ENCODE measurements around the gene AP1M1. TPM values are rescaled to one million over a fixed set of nuclear protein-coding genes. Genes with fewer than 3 reads are reported as not detected.

The AP1M1 gene
- polyA plus RNA-seq, 3 donors, result 103 to 134 (median 133) TPM

DNA sequence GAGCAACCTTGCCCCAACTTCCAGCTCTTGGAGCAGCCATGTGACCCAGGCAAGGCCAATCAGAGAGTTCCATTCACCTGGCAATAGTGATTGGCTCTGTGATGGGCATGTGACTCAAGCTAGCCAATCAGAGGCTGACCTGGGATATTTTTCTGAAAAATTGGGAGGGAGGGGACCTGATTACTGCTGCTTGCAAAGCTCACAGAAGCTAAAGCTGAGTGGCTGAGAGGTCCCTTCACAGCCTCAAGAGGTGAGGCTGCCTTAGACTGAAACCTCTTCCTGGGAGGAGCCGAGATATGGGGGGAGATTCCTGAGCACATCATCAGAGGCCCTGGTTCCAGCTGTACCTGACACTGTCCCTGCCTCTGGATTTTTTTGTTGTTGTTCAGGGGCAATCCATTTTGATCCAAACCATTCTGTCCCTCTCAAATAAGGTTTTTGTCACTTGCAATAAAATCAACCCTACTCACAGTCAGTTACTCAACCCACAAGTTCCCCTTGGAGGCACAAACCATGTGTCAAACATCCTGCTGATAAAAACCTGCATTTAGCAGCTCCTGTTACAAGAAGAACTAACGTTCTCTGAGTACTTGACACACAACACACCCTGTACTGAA, 29.1 kb upstream of the AP1M1 start:
- H3K9ac ChIP-seq (ENCODE audit: insufficient read depth, low read length, poor library complexity, severe bottlenecking), result no peak overlapping the region
- H3K79me2 ChIP-seq (ENCODE audit: insufficient read depth, low read length), result no peaks in the 10 kb centered on the region
- TF ChIP-seq, protein P1, sequence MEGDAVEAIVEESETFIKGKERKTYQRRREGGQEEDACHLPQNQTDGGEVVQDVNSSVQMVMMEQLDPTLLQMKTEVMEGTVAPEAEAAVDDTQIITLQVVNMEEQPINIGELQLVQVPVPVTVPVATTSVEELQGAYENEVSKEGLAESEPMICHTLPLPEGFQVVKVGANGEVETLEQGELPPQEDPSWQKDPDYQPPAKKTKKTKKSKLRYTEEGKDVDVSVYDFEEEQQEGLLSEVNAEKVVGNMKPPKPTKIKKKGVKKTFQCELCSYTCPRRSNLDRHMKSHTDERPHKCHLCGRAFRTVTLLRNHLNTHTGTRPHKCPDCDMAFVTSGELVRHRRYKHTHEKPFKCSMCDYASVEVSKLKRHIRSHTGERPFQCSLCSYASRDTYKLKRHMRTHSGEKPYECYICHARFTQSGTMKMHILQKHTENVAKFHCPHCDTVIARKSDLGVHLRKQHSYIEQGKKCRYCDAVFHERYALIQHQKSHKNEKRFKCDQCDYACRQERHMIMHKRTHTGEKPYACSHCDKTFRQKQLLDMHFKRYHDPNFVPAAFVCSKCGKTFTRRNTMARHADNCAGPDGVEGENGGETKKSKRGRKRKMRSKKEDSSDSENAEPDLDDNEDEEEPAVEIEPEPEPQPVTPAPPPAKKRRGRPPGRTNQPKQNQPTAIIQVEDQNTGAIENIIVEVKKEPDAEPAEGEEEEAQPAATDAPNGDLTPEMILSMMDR (IDR thresholded peaks at IDR 0.05), result no peak
- H2AFZ ChIP-seq (ENCODE audit: insufficient read depth, low read depth, low read length, poor library complexity, severe bottlenecking), result peak overlapping the region; percentile 60
- DNase-seq, result peak; percentile 68 to 78 (median 73)
- no peaks in the 10 kb centered on the region for H4K20me1 ChIP-seq (ENCODE audit: insufficient read depth, low read length)
- peaks cover 0 to 2% (median 0%) of the 10 kb centered on the region in 3 donors for H3K27me3 Mint-ChIP-seq (ENCODE audit: low read depth in 3 of 3)
- peaks cover 22 to 32% of the 10 kb centered on the region in 2 donors for H3K4me1 ChIP-seq (ENCODE audit: control insufficient read depth in 1 of 2, insufficient read depth in 2 of 2, low read length in 2 of 2)
- H3K27ac ChIP-seq (ENCODE audit: low read depth in 1 of 2, low read length in 2 of 2), result peak overlapping the region; percentile 63 to 81
- H3K36me3 ChIP-seq (replicated peaks in 1 of 2; ENCODE audit: control insufficient read depth in 1 of 2, insufficient read depth in 2 of 2, low read length in 2 of 2), result no peaks in the 10 kb centered on the region
- H3K27ac Mint-ChIP-seq, result peak overlapping the region; percentile 69 to 92 (median 87)
- peaks cover 0 to 7% (median 6%) of the 10 kb centered on the region in 7 donors for H3K9me3 Mint-ChIP-seq
- H3K4me3 Mint-ChIP-seq, result peak overlapping the region in 1 of 2 donors; percentile 57
- peaks cover 0 to 6% of the 10 kb centered on the region in 2 donors for H3K9me3 ChIP-seq (replicated peaks in 1 of 2; ENCODE audit: control insufficient read depth in 1 of 2, insufficient read depth in 1 of 2, low read length in 2 of 2)
- intact Hi-C loops (cut with micrococcal nuclease), result no loop called here
- peaks cover 27% of the 10 kb centered on the region for H3K4me1 Mint-ChIP-seq
- 50% methylated on average over 1 of the region's 2 CpGs for WGBS (ENCODE audit: insufficient coverage)
- H3K36me3 Mint-ChIP-seq, result no peaks in the 10 kb centered on the region
- H3K4me3 ChIP-seq (replicated peaks in 1 of 3; ENCODE audit: low read depth in 2 of 3, low read length in 3 of 3), result no peak overlapping the region
- H3K27me3 ChIP-seq (ENCODE audit: control insufficient read depth in 2 of 2, insufficient read depth in 2 of 2, low read length in 2 of 2), result no peaks in the 10 kb centered on the region
- H3K4me2 ChIP-seq (replicated peaks; ENCODE audit: extremely low read depth, low read length, poor library complexity, severe bottlenecking), result peak overlapping the region; percentile 1

DNA sequence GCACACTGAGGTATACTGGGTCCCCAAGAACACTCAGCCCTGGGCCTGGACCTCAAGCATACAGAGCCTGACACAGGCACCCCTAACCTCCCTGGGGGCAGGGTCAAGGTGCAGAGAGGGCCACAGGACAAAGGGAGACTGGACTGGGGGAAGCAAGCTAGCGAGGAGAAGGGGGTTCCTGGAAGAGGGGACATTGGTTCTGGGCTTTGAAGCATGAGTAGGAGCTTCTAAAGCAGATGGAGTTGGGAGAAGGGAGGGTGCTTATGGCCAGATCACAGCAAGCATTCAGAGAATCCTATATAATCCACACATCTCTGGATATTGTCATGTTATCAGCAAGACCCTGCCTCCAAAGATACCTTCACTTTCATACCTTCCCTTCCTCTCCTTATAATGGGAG, 27.6 kb upstream of the AP1M1 start:
- H3K27ac Mint-ChIP-seq, result no peak overlapping the region

More for the DNA sequence above, 27.6 kb upstream of the AP1M1 start:
- Histone ChIP-seq H3K36me3 (replicated peaks in 1 of 2; ENCODE audit: control insufficient read depth in 1 of 2, insufficient read depth in 2 of 2, low read length in 2 of 2) (no peaks in the 10 kb centered on the region), H3K79me2 (ENCODE audit: insufficient read depth, low read length) (no peaks in the 10 kb centered on the region), H2AFZ (ENCODE audit: insufficient read depth, low read depth, low read length, poor library complexity, severe bottlenecking) (peak overlapping the region; percentile 35), H3K9ac (ENCODE audit: insufficient read depth, low read length, poor library complexity, severe bottlenecking) (no peak overlapping the region), H3K4me2 (replicated peaks; ENCODE audit: extremely low read depth, low read length, poor library complexity, severe bottlenecking) (no peak overlapping the region), H3K9me3 (replicated peaks in 1 of 2; ENCODE audit: control insufficient read depth in 1 of 2, insufficient read depth in 1 of 2, low read length in 2 of 2) (peaks cover 0 to 9% of the 10 kb centered on the region in 2 donors), H3K4me3 (replicated peaks in 1 of 3; ENCODE audit: low read depth in 2 of 3, low read length in 3 of 3) (no peak overlapping the region), H3K27ac (ENCODE audit: low read depth in 1 of 2, low read length in 2 of 2) (no peak overlapping the region), H4K20me1 (ENCODE audit: insufficient read depth, low read length) (no peaks in the 10 kb centered on the region), H3K27me3 (ENCODE audit: control insufficient read depth in 2 of 2, insufficient read depth in 2 of 2, low read length in 2 of 2) (no peaks in the 10 kb centered on the region), H3K4me1 (ENCODE audit: control insufficient read depth in 1 of 2, insufficient read depth in 2 of 2, low read length in 2 of 2) (peaks cover 22 to 32% of the 10 kb centered on the region in 2 donors)
- Mint-ChIP-seq H3K27me3 (ENCODE audit: low read depth in 3 of 3) (peaks cover 0 to 2% (median 0%) of the 10 kb centered on the region in 3 donors), H3K9me3 (peaks cover 0 to 9% (median 8%) of the 10 kb centered on the region in 7 donors), H3K36me3 (no peaks in the 10 kb centered on the region), H3K4me3 (no peak overlapping the region), H3K4me1 (peaks cover 27% of the 10 kb centered on the region)
- WGBS (ENCODE audit: insufficient coverage), result 60% methylated on average over 1 of the region's 1 CpG
- intact Hi-C loops (cut with micrococcal nuclease), result loop anchor here in 1 of 2 donors (5.0 kb wide), 1 partner anchor 43 kb away; no protein-coding TSS in a partner anchor
- no peak for DNase-seq
- TF ChIP-seq, protein P1 (IDR thresholded peaks at IDR 0.05), result no peak
